MM.1S (cell line): ENCODE data around the gene ST7.

Source experiments
- DNase-seq: peaks from one replicate; pipeline ENCODE4 v3.0.0-alpha.2; 2015
- H2AFZ ChIP-seq: fragments of 300-600 bp; sonication (generic); 2 replicates; pipeline ENCODE4 v1.6.0; 2016; ENCODE audit warnings: antibody characterized with exemption, low read length
- H3F3A ChIP-seq: fragments of 300-600 bp; sonication (generic); 2 replicates; pipeline ENCODE4 v1.6.1; 2016; ENCODE audit warnings: mild to moderate bottlenecking, antibody characterized with exemption, low read length, moderate library complexity, mixed read lengths; ENCODE audit not compliant: insufficient read depth
- H3K27ac ChIP-seq: fragments of 300-600 bp; sonication (generic); 2 replicates; pipeline ENCODE4 v1.5.1; 2016; ENCODE audit warnings: mild to moderate bottlenecking, low read length
- H3K27me3 ChIP-seq: fragments of 300-600 bp; sonication (generic); replicated peaks from 2 replicates; pipeline ENCODE4 v1.6.0; 2016; ENCODE audit warnings: low read length; ENCODE audit not compliant: insufficient read depth
- H3K36me3 ChIP-seq: fragments of 300-600 bp; sonication (generic); replicated peaks from 2 replicates; pipeline ENCODE4 v1.6.1; 2016; ENCODE audit warnings: mild to moderate bottlenecking, low read length, mixed read lengths; ENCODE audit not compliant: insufficient read depth
- H3K4me1 ChIP-seq: fragments of 300-600 bp; sonication (generic); 2 replicates; pipeline ENCODE4 v1.6.1; 2016; ENCODE audit warnings: low read length, mixed read lengths
- H3K4me2 ChIP-seq: fragments of 300-600 bp; sonication (generic); 2 replicates; pipeline ENCODE4 v1.6.0; 2016; ENCODE audit warnings: low read depth, low read length
- H3K4me3 ChIP-seq: fragments of 300-600 bp; sonication (generic); 2 replicates; pipeline ENCODE4 v1.5.1; 2016; ENCODE audit warnings: low read length, mixed read lengths
- H3K79me2 ChIP-seq: fragments of 300-600 bp; sonication (generic); 2 replicates; pipeline ENCODE4 v1.6.1; 2016; ENCODE audit warnings: mixed run types, low read length, mixed read lengths
- H3K9ac ChIP-seq: fragments of 300-600 bp; sonication (generic); 2 replicates; pipeline ENCODE4 v1.6.1; 2016; ENCODE audit warnings: low read length, mixed read lengths
- H3K9me2 ChIP-seq: fragments of 300-600 bp; sonication (generic); replicated peaks from 2 replicates; pipeline ENCODE4 v1.6.1; 2016; ENCODE audit warnings: mild to moderate bottlenecking, low read length, mixed read lengths; ENCODE audit not compliant: insufficient read depth
- H3K9me3 ChIP-seq: fragments of 300-600 bp; sonication (generic); replicated peaks from 2 replicates; pipeline ENCODE4 v1.6.1; 2016; ENCODE audit warnings: mild to moderate bottlenecking, low read length, mixed read lengths; ENCODE audit not compliant: insufficient read depth
- H4K20me1 ChIP-seq: fragments of 300-600 bp; sonication (generic); 2 replicates; pipeline ENCODE4 v1.6.1; 2016; ENCODE audit warnings: mild to moderate bottlenecking, low read length, moderate library complexity, mixed read lengths; ENCODE audit not compliant: insufficient read depth
- EZH2 ChIP-seq: fragments of 300-600 bp; sonication (generic); optimal IDR thresholded peaks from 2 replicates; pipeline ENCODE3; 2017; ENCODE audit warnings: low read depth, mild to moderate bottlenecking, antibody characterized with exemption, low read length, mixed read lengths
- EZH2phosphoT487 ChIP-seq: fragments of 300-600 bp; sonication (generic); IDR thresholded peaks from 2 replicates; pipeline ENCODE4 v1.6.1; 2018; ENCODE audit warnings: antibody characterized with exemption, low read length
- TF ChIP-seq, protein P1 (sequence below): fragments of 300-600 bp; sonication (generic); IDR thresholded peaks from 2 replicates; pipeline ENCODE4 v1.5.1; 2016; ENCODE audit warnings: antibody characterized with exemption, low read length, mixed read lengths

ST7 gene

DNA sequence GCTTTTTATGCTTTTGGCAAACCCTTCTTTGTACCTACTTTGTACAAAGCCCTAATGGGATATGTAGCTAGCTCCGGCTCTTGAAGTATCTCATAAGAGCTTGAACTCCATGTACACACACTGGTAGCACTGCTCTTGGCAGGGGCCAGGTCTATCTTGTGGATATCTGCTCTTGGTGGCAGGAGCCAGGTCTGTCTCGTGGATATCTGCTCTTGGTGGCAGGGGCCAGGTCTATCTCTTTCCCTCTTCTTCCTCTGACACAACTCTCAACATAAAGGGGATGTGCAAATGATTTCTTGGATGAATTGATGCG, 277.7 kb downstream of the ST7 start:
- TF ChIP-seq EZH2phosphoT487: no peak
- TF ChIP-seq, protein P1, sequence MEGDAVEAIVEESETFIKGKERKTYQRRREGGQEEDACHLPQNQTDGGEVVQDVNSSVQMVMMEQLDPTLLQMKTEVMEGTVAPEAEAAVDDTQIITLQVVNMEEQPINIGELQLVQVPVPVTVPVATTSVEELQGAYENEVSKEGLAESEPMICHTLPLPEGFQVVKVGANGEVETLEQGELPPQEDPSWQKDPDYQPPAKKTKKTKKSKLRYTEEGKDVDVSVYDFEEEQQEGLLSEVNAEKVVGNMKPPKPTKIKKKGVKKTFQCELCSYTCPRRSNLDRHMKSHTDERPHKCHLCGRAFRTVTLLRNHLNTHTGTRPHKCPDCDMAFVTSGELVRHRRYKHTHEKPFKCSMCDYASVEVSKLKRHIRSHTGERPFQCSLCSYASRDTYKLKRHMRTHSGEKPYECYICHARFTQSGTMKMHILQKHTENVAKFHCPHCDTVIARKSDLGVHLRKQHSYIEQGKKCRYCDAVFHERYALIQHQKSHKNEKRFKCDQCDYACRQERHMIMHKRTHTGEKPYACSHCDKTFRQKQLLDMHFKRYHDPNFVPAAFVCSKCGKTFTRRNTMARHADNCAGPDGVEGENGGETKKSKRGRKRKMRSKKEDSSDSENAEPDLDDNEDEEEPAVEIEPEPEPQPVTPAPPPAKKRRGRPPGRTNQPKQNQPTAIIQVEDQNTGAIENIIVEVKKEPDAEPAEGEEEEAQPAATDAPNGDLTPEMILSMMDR: no peak
- TF ChIP-seq EZH2: no peak
- Histone ChIP-seq H3K9me2 (no peaks in the 10 kb centered on the region), H3K9ac (no peak overlapping the region), H3K27me3 (no peaks in the 10 kb centered on the region), H3K79me2 (no peaks in the 10 kb centered on the region), H3K4me1 (no peaks in the 10 kb centered on the region), H3K4me2 (no peak overlapping the region), H3K36me3 (no peaks in the 10 kb centered on the region), H3K9me3 (no peaks in the 10 kb centered on the region), H3F3A (no peaks in the 10 kb centered on the region), H2AFZ (no peak overlapping the region), H3K27ac (no peak overlapping the region), H3K4me3 (no peak overlapping the region), H4K20me1 (no peaks in the 10 kb centered on the region)
- no peak for DNase-seq

DNA sequence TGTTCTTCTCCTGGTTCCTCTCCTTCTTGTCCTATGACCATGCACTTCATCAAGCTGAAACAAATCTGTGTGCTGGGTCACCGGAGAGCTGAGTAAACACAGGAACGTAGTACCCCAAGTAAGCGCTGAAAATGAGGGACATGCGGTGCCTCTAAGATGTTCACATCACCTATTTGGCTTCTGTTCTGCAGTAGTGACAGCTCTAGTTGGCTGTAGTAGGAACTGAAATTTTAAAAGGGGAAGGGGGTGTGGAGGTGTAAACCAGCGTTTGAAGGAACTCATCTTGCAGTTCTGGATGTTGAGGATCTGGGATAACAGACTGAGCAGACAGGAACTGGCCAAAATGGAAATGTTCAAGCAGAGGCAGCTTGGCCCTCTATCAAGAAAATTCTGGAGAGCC, 284.3 kb downstream of the ST7 start:
- TF ChIP-seq, protein P1: no peak
- no peak for TF ChIP-seq EZH2
- TF ChIP-seq EZH2phosphoT487: no peak
- no peak overlapping the region for H3K27ac ChIP-seq
- no peaks in the 10 kb centered on the region for H3K27me3 ChIP-seq
- no peaks in the 10 kb centered on the region for H3K9me3 ChIP-seq
- H3K4me1 ChIP-seq: no peaks in the 10 kb centered on the region
- no peaks in the 10 kb centered on the region for H3K79me2 ChIP-seq
- H3K9me2 ChIP-seq: no peaks in the 10 kb centered on the region
- no peak overlapping the region for H2AFZ ChIP-seq
- H4K20me1 ChIP-seq: no peaks in the 10 kb centered on the region
- no peak overlapping the region for H3K9ac ChIP-seq
- no peaks in the 10 kb centered on the region for H3K36me3 ChIP-seq
- H3K4me2 ChIP-seq: no peak overlapping the region
- H3F3A ChIP-seq: no peaks in the 10 kb centered on the region
- DNase-seq: no peak
- no peak overlapping the region for H3K4me3 ChIP-seq

DNA sequence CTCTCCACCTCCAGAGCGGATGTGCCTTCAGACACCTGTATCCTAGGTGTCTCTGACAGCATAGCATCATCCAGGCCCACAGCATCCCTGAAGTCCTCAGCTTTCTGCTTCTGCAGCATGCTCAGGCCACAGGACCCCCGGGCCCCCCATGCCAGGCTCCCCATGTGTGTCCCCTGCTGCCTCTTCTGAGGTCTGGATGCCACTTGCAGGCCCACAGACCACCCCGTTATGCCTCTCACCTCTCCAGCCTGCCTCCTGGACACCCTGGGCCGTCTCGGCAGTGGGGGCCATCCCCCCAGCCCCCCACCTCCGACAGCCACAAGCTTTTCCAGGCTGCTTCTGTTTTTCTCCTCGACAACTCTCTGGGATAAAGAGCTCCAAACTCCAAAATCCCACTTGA, 285.2 kb downstream of the ST7 start:
- H3K36me3 ChIP-seq: no peaks in the 10 kb centered on the region
- H3K27ac ChIP-seq: no peak overlapping the region
- no peak overlapping the region for H3K4me3 ChIP-seq
- H3K79me2 ChIP-seq: no peaks in the 10 kb centered on the region
- no peaks in the 10 kb centered on the region for H3K27me3 ChIP-seq
- H2AFZ ChIP-seq: no peak overlapping the region
- H3K4me1 ChIP-seq: no peaks in the 10 kb centered on the region
- H3K4me2 ChIP-seq: no peak overlapping the region
- H4K20me1 ChIP-seq: no peaks in the 10 kb centered on the region
- no peaks in the 10 kb centered on the region for H3K9me3 ChIP-seq
- H3K9ac ChIP-seq: no peak overlapping the region
- no peaks in the 10 kb centered on the region for H3K9me2 ChIP-seq
- no peak for DNase-seq
- TF ChIP-seq, protein P1: no peak
- no peak for TF ChIP-seq EZH2phosphoT487
- TF ChIP-seq EZH2: no peak
- H3F3A ChIP-seq: no peaks in the 10 kb centered on the region

DNA sequence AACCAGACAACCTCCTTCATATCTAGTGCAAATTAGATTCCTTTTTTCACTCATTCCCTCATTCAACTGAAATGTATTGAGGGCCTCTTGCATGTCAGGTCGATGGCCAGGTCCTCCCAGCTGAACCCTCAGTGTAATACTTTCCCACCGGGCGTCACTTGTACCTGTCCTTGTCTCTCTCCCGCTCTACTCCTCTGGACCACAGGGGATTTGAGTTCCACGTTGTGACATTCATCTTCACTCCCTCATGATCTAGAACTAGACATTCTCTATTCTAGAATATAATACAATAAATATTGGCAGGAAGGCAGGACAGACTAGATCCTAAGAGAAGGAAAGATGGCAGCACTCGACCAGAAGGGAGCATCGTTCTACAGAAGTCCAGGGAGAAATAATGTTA, 285.6 kb downstream of the ST7 start:
- no peaks in the 10 kb centered on the region for H4K20me1 ChIP-seq
- no peak overlapping the region for H3K4me3 ChIP-seq
- TF ChIP-seq EZH2phosphoT487 (no peak), EZH2 (no peak)
- TF ChIP-seq, protein P1: no peak

More for the DNA sequence above, 285.6 kb downstream of the ST7 start:
- Histone ChIP-seq H3K27ac (no peak overlapping the region), H3K9me3 (no peaks in the 10 kb centered on the region), H3K9me2 (no peaks in the 10 kb centered on the region), H3K4me1 (no peaks in the 10 kb centered on the region), H2AFZ (no peak overlapping the region), H3K36me3 (no peaks in the 10 kb centered on the region), H3K27me3 (no peaks in the 10 kb centered on the region), H3K79me2 (no peaks in the 10 kb centered on the region), H3K9ac (no peak overlapping the region), H3K4me2 (no peak overlapping the region), H3F3A (no peaks in the 10 kb centered on the region)
- DNase-seq: no peak
